IMR-90 (cell line): ENCODE data around the gene CLMP. TPM values are rescaled to one million over a fixed set of nuclear protein-coding genes. Genes with fewer than 3 reads are reported as not detected.

ENCODE experiments used
- ATAC-seq: fragments of 200-7000 bp; cut with Tn5 transposase; 2 replicates; pipeline ENCODE4 v1.9.1; 2020; ENCODE audit warnings: low read depth, mild to moderate bottlenecking, moderate library complexity
- BruUV-seq: library from RNA; stranded (reverse); fragments of 400-500 nt; replicated peaks from 2 replicates; lab custom pipeline; 2021; lab: Mats Ljungman, UMichigan
- CTCF ChIA-PET: fragments of 300-600 bp; formaldehyde crosslinking; extraction: SDS; loops from one replicate; lab custom pipeline; 2021; ENCODE audit warnings: antibody characterized with exemption; lab: Yijun Ruan, JAX
- POLR2A ChIA-PET: fragments of 300-600 bp; sonication (Branson Sonifier 250); formaldehyde crosslinking; loops from one replicate; lab custom pipeline; 2022; ENCODE audit warnings: antibody characterized with exemption; ENCODE audit not compliant: unreplicated experiment; lab: Charles Lee
- DNase-seq: peaks from one replicate; pipeline ENCODE4 v3.0.0; 2013
- H2AFZ ChIP-seq: replicated peaks from 2 replicates; pipeline ENCODE3; 2013; ENCODE audit warnings: low read length, mild to moderate bottlenecking; ENCODE audit not compliant: poor library complexity
- H2AK5ac ChIP-seq: 2 replicates; pipeline ENCODE4 v1.6.1; 2013; ENCODE audit warnings: low read depth, low read length, inconsistent platforms
- H2AK9ac ChIP-seq: replicated peaks from 2 replicates; pipeline ENCODE3; 2013; ENCODE audit warnings: mild to moderate bottlenecking, low read depth, low read length, moderate library complexity; ENCODE audit not compliant: poor library complexity
- H2BK120ac ChIP-seq: 2 replicates; pipeline ENCODE4 v1.6.1; 2013; ENCODE audit warnings: low read depth, low read length, inconsistent platforms
- H2BK15ac ChIP-seq: 3 replicates; pipeline ENCODE4 v1.6.1; 2013; ENCODE audit warnings: low read depth, low read length, inconsistent platforms
- H2BK20ac ChIP-seq: 2 replicates; pipeline ENCODE4 v1.6.1; 2013; ENCODE audit warnings: low read depth, mild to moderate bottlenecking, inconsistent platforms, low read length, moderate library complexity
- H2BK5ac ChIP-seq: 2 replicates; pipeline ENCODE4 v1.6.1; 2013; ENCODE audit warnings: mild to moderate bottlenecking, low read depth, low read length, inconsistent platforms; ENCODE audit not compliant: poor library complexity, severe bottlenecking
- H3K14ac ChIP-seq: replicated peaks from 2 replicates; pipeline ENCODE4 v1.6.1; 2013; ENCODE audit warnings: low read depth, low read length, inconsistent platforms
- H3K18ac ChIP-seq: 2 replicates; pipeline ENCODE4 v1.6.1; 2013; ENCODE audit warnings: low read depth, low read length, control low read depth
- H3K23ac ChIP-seq: 2 replicates; pipeline ENCODE4 v1.6.1; 2013; ENCODE audit warnings: low read depth, low read length, inconsistent platforms
- H3K27ac ChIP-seq: 2 replicates; pipeline ENCODE4 v1.5.1; 2013; ENCODE audit warnings: mild to moderate bottlenecking, control low read depth, low read length; ENCODE audit not compliant: insufficient read depth
- H3K27me3 ChIP-seq: 2 replicates; pipeline ENCODE4 v1.6.1; 2013; ENCODE audit warnings: low read length; ENCODE audit not compliant: control insufficient read depth, insufficient read depth
- H3K36me3 ChIP-seq: 2 replicates; pipeline ENCODE4 v1.6.1; 2013; ENCODE audit warnings: low read length, mixed read lengths; ENCODE audit not compliant: control insufficient read depth, insufficient read depth
- H3K4ac ChIP-seq: 2 replicates; pipeline ENCODE4 v1.6.1; 2013; ENCODE audit warnings: low read depth, low read length, inconsistent platforms
- H3K4me1 ChIP-seq: 2 replicates; pipeline ENCODE4 v1.6.1; 2013; ENCODE audit warnings: low read length, mixed read lengths; ENCODE audit not compliant: control insufficient read depth, insufficient read depth
- H3K4me2 ChIP-seq: 2 replicates; pipeline ENCODE4 v1.6.1; 2013; ENCODE audit warnings: low read depth, mild to moderate bottlenecking, control low read depth, low read length, moderate library complexity
- H3K4me3 ChIP-seq: 2 replicates; pipeline ENCODE4 v1.5.1; 2013; ENCODE audit warnings: low read depth, mild to moderate bottlenecking, control low read depth, low read length, moderate library complexity; ENCODE audit not compliant: insufficient read depth
- H3K56ac ChIP-seq: 2 replicates; pipeline ENCODE4 v1.6.1; 2013; ENCODE audit warnings: low read length, inconsistent platforms; ENCODE audit not compliant: insufficient read depth; ENCODE audit errors: extremely low read depth
- H3K79me1 ChIP-seq, 2 experiments: 2 replicates each; pipeline ENCODE4 v1.6.1; 2013; ENCODE audit warnings: low read length in 2 of 2, inconsistent platforms in 1 of 2, low read depth in 1 of 2
- H3K9ac ChIP-seq: 2 replicates; pipeline ENCODE4 v1.6.1; 2013; ENCODE audit warnings: low read depth, low read length, control low read depth
- H3K9me1 ChIP-seq: 2 replicates; pipeline ENCODE4 v1.6.1; 2013; ENCODE audit warnings: low read length, inconsistent platforms; ENCODE audit not compliant: insufficient read depth
- H3K9me3 ChIP-seq: 2 replicates; pipeline ENCODE4 v1.6.1; 2013; ENCODE audit warnings: low read length; ENCODE audit not compliant: control insufficient read depth, insufficient read depth
- H4K20me1 ChIP-seq: 2 replicates; pipeline ENCODE4 v1.6.1; 2013; ENCODE audit warnings: low read length, inconsistent platforms; ENCODE audit not compliant: insufficient read depth
- H4K5ac ChIP-seq: 2 replicates; pipeline ENCODE4 v1.6.1; 2013; ENCODE audit warnings: mild to moderate bottlenecking, low read depth, low read length, control low read depth
- H4K8ac ChIP-seq, 2 experiments: 2 replicates each; pipeline ENCODE4 v1.6.1; 2013; ENCODE audit warnings: low read depth in 2 of 2, low read length in 2 of 2, control low read depth in 1 of 2, inconsistent platforms in 1 of 2
- H4K91ac ChIP-seq: 2 replicates; pipeline ENCODE4 v1.6.1; 2013; ENCODE audit warnings: low read depth, low read length, inconsistent platforms; ENCODE audit not compliant: insufficient read depth
- BHLHE40 ChIP-seq: fragments of 150-350 bp; IDR thresholded peaks from 2 replicates; pipeline ENCODE4 v1.6.1; 2016; ENCODE audit warnings: mild to moderate bottlenecking, low read depth, low read length
- FOS ChIP-seq: fragments of 150-350 bp; IDR thresholded peaks from 2 replicates; pipeline ENCODE4 v1.6.1; 2016; ENCODE audit warnings: low read depth, low read length
- MAFK ChIP-seq: IDR thresholded peaks from 2 replicates; pipeline ENCODE4 v1.6.1; 2012; ENCODE audit warnings: low read depth, low read length, improper control_type of control experiment
- NFE2L2 ChIP-seq: fragments of 150-350 bp; IDR thresholded peaks from 2 replicates; pipeline ENCODE4 v1.6.1; 2016; ENCODE audit warnings: low read depth, mild to moderate bottlenecking, low read length
- RCOR1 ChIP-seq: IDR thresholded peaks from 2 replicates; pipeline ENCODE4 v1.6.1; 2012; ENCODE audit warnings: mild to moderate bottlenecking, low read length, improper control_type of control experiment; ENCODE audit not compliant: insufficient replicate concordance
- WGBS, 2 experiments: methylation state at CpG; one replicate each; pipeline versions ENCODE4 v1.1.5 to v1.1.7; 2013; ENCODE audit warnings: missing lambda C conversion rate in 2 of 2; ENCODE audit not compliant: insufficient read length in 1 of 2; ENCODE audit errors: extremely low coverage in 2 of 2; 5-methylcytosine and 5-hydroxymethylcytosine counted together
- dilution Hi-C: fragments of 300-500 bp; cut with HindIII; formaldehyde crosslinking; loops from one replicate; pipeline ENCODE4 v1.14.3; 2018; ENCODE audit warnings: low sequenced_read_pairs; ENCODE audit not compliant: unreplicated experiment
- in situ Hi-C: fragments of 300-500 bp; cut with MboI; formaldehyde crosslinking; loops from 3 replicates; pipeline ENCODE4 v1.14.3; 2019; ENCODE audit warnings: low sequenced_read_pairs, inconsistent platforms, mixed read lengths
- intact Hi-C: fragments of 100-400 bp; cut with micrococcal nuclease; formaldehyde crosslinking; loops from 2 replicates; pipeline ENCODE4 v1.10.0; 2022
- polyA plus RNA-seq, 3 experiments: library from polyadenylated mRNA; depleted of rRNA; stranded (reverse); fragments of >200 nt; gene quantifications; 2 replicates each; pipeline ENCODE4 v1.2.3, GENCODE V29; 2012; ENCODE audit warnings: low replicate concordance in 1 of 3
- total RNA-seq: library from RNA; depleted of rRNA; stranded (reverse); fragments of >200 nt; gene quantifications from 2 replicates; pipeline ENCODE4 v1.2.3, GENCODE V29; 2012

The CLMP gene
- total and polyA plus RNA-seq, 2 of the 4 experiments (the other 2 are of a cell fraction), result 54.7 to 95.7 TPM

DNA sequence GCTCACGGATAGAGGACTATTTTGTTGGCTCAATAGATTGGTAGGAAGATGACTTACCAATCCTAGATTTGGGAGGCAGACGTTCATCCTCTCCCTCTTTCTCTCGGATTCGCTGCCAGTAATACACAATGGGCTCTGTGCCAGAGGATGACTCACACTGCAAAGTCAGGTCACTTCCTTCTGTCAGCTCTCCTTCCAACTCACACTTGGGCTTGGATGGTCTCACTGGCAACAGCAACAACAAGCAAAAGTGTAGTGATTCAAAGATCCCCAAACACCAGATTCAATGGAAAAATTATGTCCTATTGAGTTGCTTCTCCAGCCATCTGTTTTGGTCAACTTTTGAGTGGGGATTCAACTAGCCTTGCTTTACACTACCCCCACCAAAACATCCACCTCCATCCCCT lies 111.4 kb downstream of the CLMP start:
- peaks cover 5% of the 10 kb centered on the region for H3K4me1 ChIP-seq
- H2AK5ac ChIP-seq, result no peak overlapping the region
- no peak overlapping the region for H2BK120ac ChIP-seq
- no peak overlapping the region for H3K4me3 ChIP-seq
- no peaks in the 10 kb centered on the region for H3K9me3 ChIP-seq
- no peak overlapping the region for H3K14ac ChIP-seq
- H3K36me3 ChIP-seq, result peaks cover 55% of the 10 kb centered on the region
- DNase-seq (peak; percentile 99), ATAC-seq (peak; percentile 66)
- H4K20me1 ChIP-seq, result peaks cover 12% of the 10 kb centered on the region
- dilution Hi-C loops (no loop called here), in situ Hi-C loops (no loop called here), intact Hi-C loops (no loop called here)
- no peak overlapping the region for H4K91ac ChIP-seq
- H4K5ac ChIP-seq, result no peak overlapping the region
- peaks cover 6% of the 10 kb centered on the region for H3K9me1 ChIP-seq
- H3K4ac ChIP-seq, result no peak overlapping the region
- ChIA-PET POLR2A (interaction anchor here (0.6 to 1.3 kb wide), 2 partner anchors 19 to 22 kb away, joined by 3 to 7 read pairs; partner anchors contain the start of gene HSPA8), CTCF (interaction anchor here (1.0 kb wide), 1 partner anchor 178 kb away, joined by 3 read pairs; no protein-coding TSS in a partner anchor)
- no peak overlapping the region for H2AK9ac ChIP-seq
- H3K9ac ChIP-seq, result no peak overlapping the region
- no peak overlapping the region for H2BK15ac ChIP-seq
- peaks cover 25 to 42% of the 10 kb centered on the region in 2 experiments for H3K79me1 ChIP-seq
- H2BK20ac ChIP-seq, result no peak overlapping the region
- BruUV-seq, result no TSS peak
- H3K23ac ChIP-seq, result no peak overlapping the region
- H2BK5ac ChIP-seq, result peak overlapping the region; percentile 12
- no peak overlapping the region for H3K18ac ChIP-seq
- no peaks in the 10 kb centered on the region for H3K27me3 ChIP-seq
- H2AFZ ChIP-seq, result peak overlapping the region; percentile 39
- H3K27ac ChIP-seq, result peak overlapping the region; percentile 3; the same call in 1 of the 2 replicates
- no peak overlapping the region for H4K8ac ChIP-seq
- no CpG with 5 or more reads among the region's 4 CpGs for WGBS, 2 experiments
- no peak overlapping the region for H3K4me2 ChIP-seq
- no peak overlapping the region for H3K56ac ChIP-seq
- TF ChIP-seq BHLHE40 (peak; percentile 59), NFE2L2 (no peak), RCOR1 (no peak), FOS (peak; percentile 91), MAFK (peak; percentile 22; the same call in 1 of the 2 replicates)
